DMS 273 treated with DMSO at 0.1 percent for 48 hours (cell line): Measurements from ENCODE around the gene ZNF581.

ENCODE experiments used
- DNase-seq: peaks from one replicate; lab custom pipeline; 2025; lab: John Stamatoyannopoulos, UW

Gene ZNF581

GRCh38 chr19:55694656-55695491, 51.4 kb downstream of the ZNF581 start:
- DNase-seq, result no peak
